ENCODE measurements around the gene SKOR1. TPM values are rescaled to one million over a fixed set of nuclear protein-coding genes. Genes with fewer than 3 reads are reported as not detected.

SKOR1 gene
- total and polyA plus RNA-seq, 2 of the 8 experiments (the other 6 are each of a cell fraction or from before 2014, with no cell fraction given) = 0.03 to 0.11 TPM

GRCh38 chr15:67843571-67844387 is 18.5 kb downstream of the SKOR1 start:
- H3K4me1 ChIP-seq (replicated peaks in 1 of 4; ENCODE audit: control insufficient read depth in 3 of 4, insufficient read depth in 4 of 4, low read length in 3 of 4) = peaks cover 6 to 19% (median 12%) of the 10 kb centered on the region in 4 experiments
- H3K23ac ChIP-seq (ENCODE audit: insufficient read length) = no peak overlapping the region
- H3K4me2 ChIP-seq (ENCODE audit: insufficient read depth in 1 of 2, low read depth in 2 of 2, low read length in 2 of 2) = no peak overlapping the region
- DNase-seq (ENCODE audit: low read depth in 1 of 2, low spot score in 2 of 2) = no peak
- POLR2A ChIA-PET (ENCODE audit: partially characterized antibody) = interaction anchor here (0.7 kb wide), 1 partner anchor 122 kb away, joined by 3 read pairs; no protein-coding TSS in a partner anchor
- peak overlapping the region; percentile 7 for H4K91ac ChIP-seq (replicated peaks; ENCODE audit: insufficient read length, low read length)
- H3K9me3 ChIP-seq (ENCODE audit: insufficient read depth in 2 of 2, low read depth in 1 of 2, low read length in 1 of 2) = no peaks in the 10 kb centered on the region
- H4K5ac ChIP-seq (ENCODE audit: insufficient read length, low read depth, low read length) = no peak overlapping the region
- H2BK120ac ChIP-seq (replicated peaks; ENCODE audit: low read depth, low read length) = no peak overlapping the region
- no peak overlapping the region for H3K27ac ChIP-seq (ENCODE audit: low read depth, low read length)
- no peak overlapping the region for H3K4ac ChIP-seq (replicated peaks; ENCODE audit: insufficient read length, low read depth, low read length)
- TF ChIP-seq CEBPB (IDR thresholded peaks at IDR 0.05; ENCODE audit: low read depth, low read length) = no peak
- no peak for TF ChIP-seq ATF3 (IDR thresholded peaks at IDR 0.05; ENCODE audit: insufficient read depth, low read depth, low read length)
- TF ChIP-seq FOSL1 (IDR thresholded peaks at IDR 0.05; ENCODE audit: insufficient read depth, low read depth, low read length) = no peak
- no peak for TF ChIP-seq MAFK (IDR thresholded peaks at IDR 0.05; ENCODE audit: low read depth, low read length)
- TF ChIP-seq BCL11A (IDR thresholded peaks at IDR 0.05; ENCODE audit: low read depth in 2 of 2, low read length in 2 of 2) = no peak
- peak overlapping the region; percentile 2 for H3K18ac ChIP-seq (ENCODE audit: extremely low read depth, low read length)
- peak overlapping the region; percentile 46; the same call in 1 of the 2 replicates for H2BK5ac ChIP-seq (ENCODE audit: low read depth, low read length)
- H3K23me2 ChIP-seq (ENCODE audit: low read depth, low read length) = peaks cover 10% of the 10 kb centered on the region
- 0 out of 2 replicates have a peak overlapping the region, but pooled peaks have one; percentile 11 for H2AFZ ChIP-seq (ENCODE audit: low read length)
- H2BK20ac ChIP-seq (ENCODE audit: low read length) = no peak overlapping the region
- no peak overlapping the region for H2BK12ac ChIP-seq (ENCODE audit: low read depth, low read length)
- no peak overlapping the region for H3K4me3 ChIP-seq (ENCODE audit: extremely low read depth in 1 of 4, insufficient read depth in 2 of 4, low read depth in 3 of 4, low read length in 4 of 4)
- no peak overlapping the region for H3K9ac ChIP-seq (replicated peaks in 1 of 4; ENCODE audit: extremely low read depth in 1 of 4, low read depth in 3 of 4, low read length in 3 of 4)
- H2AK5ac ChIP-seq (ENCODE audit: low read depth, low read length) = no peak overlapping the region
- H3K27me3 ChIP-seq (replicated peaks in 1 of 4; ENCODE audit: control insufficient read depth in 3 of 4, extremely low read depth in 1 of 4, insufficient read depth in 3 of 4, low read length in 3 of 4) = peaks cover 0 to 8% (median 4%) of the 10 kb centered on the region in 4 experiments; a peak in 3 of 7 replicates
- H4K8ac ChIP-seq (ENCODE audit: extremely low read depth, insufficient read depth, low read length) = no peak overlapping the region
- FAIRE-seq = no peak
- H3K79me2 ChIP-seq (ENCODE audit: control insufficient read depth in 1 of 2, insufficient read depth in 2 of 2, low read length in 2 of 2) = no peaks in the 10 kb centered on the region
- no peak overlapping the region for H2BK15ac ChIP-seq (ENCODE audit: low read length)
- CTCF ChIA-PET (ENCODE audit: partially characterized antibody) = interaction anchor here (1.6 to 1.9 kb wide), 2 partner anchors 18 to 19 kb away, joined by 4 to 7 read pairs; no protein-coding TSS in a partner anchor
- no peaks in the 10 kb centered on the region for H4K20me1 ChIP-seq (replicated peaks in 1 of 2; ENCODE audit: control insufficient read depth in 1 of 2, insufficient read depth in 2 of 2, low read length in 2 of 2)
- no peak overlapping the region for H3K56ac ChIP-seq (replicated peaks; ENCODE audit: insufficient read length, low read depth, low read length)
- no peaks in the 10 kb centered on the region for H3K36me3 ChIP-seq (ENCODE audit: control insufficient read depth in 2 of 4, insufficient read depth in 4 of 4, low read length in 3 of 4)
- 69% methylated on average over 7 of the region's 7 CpGs; no CpG with 5 or more reads in 1 of the 2 experiments for WGBS, 2 experiments (ENCODE audit: extremely low coverage in 1 of 2, insufficient coverage in 1 of 2, insufficient read length in 1 of 2, insufficient replicate concordance in 2 of 2, low coverage in 1 of 2, low lambda C conversion rate in 2 of 2, missing lambda C conversion rate in 1 of 2)
- H3K79me1 ChIP-seq (ENCODE audit: low read depth, low read length) = no peaks in the 10 kb centered on the region
- H3K14ac ChIP-seq (ENCODE audit: insufficient read length) = no peak overlapping the region
